Left ventricle myocardium inferior (tissue), 1 donor: ENCODE measurements around the gene PMVK. TPM values are rescaled to one million over a fixed set of nuclear protein-coding genes. Genes with fewer than 3 reads are reported as not detected.
A peak's percentile ranks its signal among the peaks of the same experiment; 100 is the strongest.

Experiments
- DNase-seq: peaks from one replicate; pipeline ENCODE4 v3.0.0-alpha.2; 2020
- H3K27ac ChIP-seq: fragments of 200-600 bp; replicated peaks from 2 replicates; pipeline ENCODE4 v1.8.0; 2021
- H3K27me3 ChIP-seq: fragments of 200-600 bp; 2 replicates; pipeline ENCODE4 v1.8.0; 2021; ENCODE audit warnings: low read depth
- H3K36me3 ChIP-seq: fragments of 200-600 bp; 2 replicates; pipeline ENCODE4 v1.8.0; 2021
- H3K4me1 ChIP-seq: fragments of 200-600 bp; 2 replicates; pipeline ENCODE4 v1.8.0; 2021
- H3K4me3 ChIP-seq: fragments of 200-600 bp; 2 replicates; pipeline ENCODE4 v1.8.0; 2021; ENCODE audit warnings: mild to moderate bottlenecking, moderate library complexity
- H3K9me3 ChIP-seq: fragments of 200-600 bp; replicated peaks from 2 replicates; pipeline ENCODE4 v1.8.0; 2021
- CTCF ChIP-seq: fragments of 200-600 bp; IDR thresholded peaks from 2 replicates; pipeline ENCODE4 v1.8.0; 2021; ENCODE audit warnings: antibody characterized with exemption, mild to moderate bottlenecking, borderline replicate concordance
- intact Hi-C: fragments of 100-400 bp; cut with micrococcal nuclease; formaldehyde crosslinking; loops from one replicate; pipeline ENCODE4 v1.11.0; 2022
- total RNA-seq: library from RNA; stranded (reverse); fragmentation: NEBNext Ultra II Directional; extraction: Animal tissue kit (Norgen Biotek cat#: 25700); gene quantifications from one replicate; pipeline ENCODE4 v1.2.1, GENCODE V29; 2021
- donor health status: DM: no; HTN: yes; CAD: no; lungs with severe emphysema.

The PMVK gene
- total RNA-seq, 1 donor from 2014 or later: 46.5 TPM

GRCh38 chr1:154959426-154959780 lies 22.9 kb upstream of the PMVK start:
- DNase-seq: no peak
- peaks cover 30% of the 10 kb centered on the region for H3K36me3 ChIP-seq
- no peak overlapping the region for H3K4me3 ChIP-seq
- H3K4me1 ChIP-seq: peaks cover 70% of the 10 kb centered on the region
- no peaks in the 10 kb centered on the region for H3K9me3 ChIP-seq
- TF ChIP-seq CTCF: no peak
- H3K27me3 ChIP-seq: no peaks in the 10 kb centered on the region
- intact Hi-C loops: no loop called here
- no peak overlapping the region for H3K27ac ChIP-seq

GRCh38 chr1:154958681-154959425 lies 22.3 kb upstream of the PMVK start:
- peaks cover 76% of the 10 kb centered on the region for H3K4me1 ChIP-seq
- TF ChIP-seq CTCF: no peak
- intact Hi-C loops: no loop called here
- no peak overlapping the region for H3K4me3 ChIP-seq
- H3K36me3 ChIP-seq: peaks cover 24% of the 10 kb centered on the region
- no peak for DNase-seq
- H3K27ac ChIP-seq: no peak overlapping the region
- H3K9me3 ChIP-seq: no peaks in the 10 kb centered on the region
- H3K27me3 ChIP-seq: no peaks in the 10 kb centered on the region

- Histone ChIP-seq H3K4me3 (no peak overlapping the region), H3K4me1 (peaks cover 77% of the 10 kb centered on the region), H3K27ac (no peak overlapping the region), H3K9me3 (no peaks in the 10 kb centered on the region), H3K36me3 (peaks cover 16% of the 10 kb centered on the region), H3K27me3 (no peaks in the 10 kb centered on the region)
- intact Hi-C loops: no loop called here
- no peak for TF ChIP-seq CTCF
- DNase-seq: no peak
These were observed 21.5 kb upstream of the PMVK start for GRCh38 chr1:154958036-154958435.

GRCh38 chr1:154957091-154957657 lies 20.7 kb upstream of the PMVK start:
- H3K4me3 ChIP-seq: no peak overlapping the region
- intact Hi-C loops: no loop called here
- H3K27me3 ChIP-seq: no peaks in the 10 kb centered on the region
- TF ChIP-seq CTCF: no peak
- no peaks in the 10 kb centered on the region for H3K9me3 ChIP-seq
- H3K4me1 ChIP-seq: peaks cover 77% of the 10 kb centered on the region
- H3K27ac ChIP-seq: peak overlapping the region; percentile 88
- DNase-seq: no peak
- peaks cover 15% of the 10 kb centered on the region for H3K36me3 ChIP-seq

GRCh38 chr1:154956544-154956941 lies 20.0 kb upstream of the PMVK start:
- intact Hi-C loops: no loop called here
- Histone ChIP-seq H3K36me3 (peaks cover 16% of the 10 kb centered on the region), H3K9me3 (no peaks in the 10 kb centered on the region), H3K4me3 (peak overlapping the region; percentile 75), H3K4me1 (peaks cover 76% of the 10 kb centered on the region), H3K27ac (peak overlapping the region; percentile 88), H3K27me3 (no peaks in the 10 kb centered on the region)
- DNase-seq: peak; percentile 56
- no peak for TF ChIP-seq CTCF
